Fibroblast of the aortic adventitia (primary cell): Measurements from ENCODE around the gene SYT17. TPM values are rescaled to one million over a fixed set of nuclear protein-coding genes. Genes with fewer than 3 reads are reported as not detected.

Experiments
- DNase-seq: peaks from one replicate; pipeline ENCODE4 v3.0.0-alpha.2; 2010; ENCODE audit warnings: low read depth
- H3K4me3 ChIP-seq: 2 replicates; pipeline ENCODE4 v1.5.1; 2011; ENCODE audit warnings: low read depth, mild to moderate bottlenecking, control low read depth, low read length, moderate library complexity
- CTCF ChIP-seq: IDR thresholded peaks from 2 replicates; pipeline ENCODE4 v1.5.1; 2011; ENCODE audit warnings: mild to moderate bottlenecking, low read length, control low read depth, inconsistent platforms; ENCODE audit not compliant: insufficient read depth
- total RNA-seq: library from RNA; depleted of rRNA; stranded (reverse); fragments of >200 nt; gene quantifications from 2 replicates; pipeline ENCODE4 v1.2.3, GENCODE V29; 2012; ENCODE audit warnings: low replicate concordance

SYT17 gene
- total RNA-seq, 1 donor, result under 0.01 TPM

GRCh38 chr16:19163215-19163614 lies 4.8 kb upstream of the SYT17 start:
- DNase-seq, result no peak
- no peak overlapping the region for H3K4me3 ChIP-seq
- no peak for TF ChIP-seq CTCF

DNA sequence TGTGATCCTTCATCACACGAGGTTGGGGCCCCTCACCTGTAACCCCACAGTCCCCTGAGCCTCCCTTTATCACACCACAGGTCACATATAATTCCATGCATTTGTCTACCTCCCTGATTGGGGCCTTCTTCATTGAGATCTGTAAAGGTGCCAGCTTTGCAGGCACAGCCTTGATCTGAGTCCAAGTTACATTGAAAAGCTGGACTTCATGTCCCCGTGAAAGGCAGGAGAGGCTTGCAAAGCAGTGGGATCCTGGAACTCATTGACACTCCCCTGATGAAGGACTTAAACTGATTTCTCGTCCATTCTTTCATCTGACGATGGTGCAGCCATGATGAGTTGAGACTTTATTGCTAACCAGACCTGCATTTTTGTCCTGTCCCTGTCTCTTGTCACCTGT lies 3.8 kb upstream of the SYT17 start:
- DNase-seq, result no peak
- no peak overlapping the region for H3K4me3 ChIP-seq
- TF ChIP-seq CTCF, result no peak

- DNase-seq, result no peak
- no peak for TF ChIP-seq CTCF
- no peak overlapping the region for H3K4me3 ChIP-seq
These were observed 2.9 kb upstream of the SYT17 start for GRCh38 chr16:19165101-19165500.

- no peak for TF ChIP-seq CTCF
- no peak for DNase-seq
- no peak overlapping the region for H3K4me3 ChIP-seq
These were observed 1.5 kb upstream of the SYT17 start for GRCh38 chr16:19166500-19166899.

- H3K4me3 ChIP-seq, result no peak overlapping the region
- no peak for TF ChIP-seq CTCF
- DNase-seq, result no peak
These were observed 486 bp downstream of the SYT17 start for GRCh38 chr16:19168371-19169081.

GRCh38 chr16:19169082-19169639 lies 1.1 kb downstream of the SYT17 start:
- TF ChIP-seq CTCF, result no peak
- no peak for DNase-seq
- H3K4me3 ChIP-seq, result no peak overlapping the region
